ENCODE measurements around the gene SNX30.

Gene SNX30

GRCh38 chr9:112858005-112858404 is 107.4 kb downstream of the SNX30 start:
- no peak for DNase-seq (ENCODE audit: low read depth in 3 of 3)

GRCh38 chr9:112858625-112859147 is 108.1 kb downstream of the SNX30 start:
- no peak for DNase-seq (ENCODE audit: low read depth in 3 of 3)

- DNase-seq (ENCODE audit: low read depth in 3 of 3), result no peak
Measured at GRCh38 chr9:112860451-112860850, 109.9 kb downstream of the SNX30 start.

- DNase-seq (ENCODE audit: low read depth in 3 of 3), result no peak
Measured at GRCh38 chr9:112861155-112861554, 110.6 kb downstream of the SNX30 start.

- no peak for DNase-seq (ENCODE audit: low read depth in 3 of 3)
Measured at GRCh38 chr9:112861638-112862555, 111.3 kb downstream of the SNX30 start.

GRCh38 chr9:112863214-112863613 is 112.7 kb downstream of the SNX30 start:
- no peak for DNase-seq (ENCODE audit: low read depth in 3 of 3)

GRCh38 chr9:112863746-112864145 is 113.2 kb downstream of the SNX30 start:
- DNase-seq (ENCODE audit: low read depth in 3 of 3), result no peak

GRCh38 chr9:112864403-112864802 is 113.8 kb downstream of the SNX30 start:
- no peak for DNase-seq (ENCODE audit: low read depth in 3 of 3)

GRCh38 chr9:112864982-112865381 is 114.4 kb downstream of the SNX30 start:
- DNase-seq (ENCODE audit: low read depth in 3 of 3), result no peak

GRCh38 chr9:112866662-112867274 is 116.2 kb downstream of the SNX30 start:
- DNase-seq (ENCODE audit: low read depth in 3 of 3), result no peak

- peak in 1 of 3 donors; percentile 38 for DNase-seq (ENCODE audit: low read depth in 3 of 3)
Measured at GRCh38 chr9:112867275-112867991, 116.9 kb downstream of the SNX30 start.

GRCh38 chr9:112868461-112868860 is 117.9 kb downstream of the SNX30 start:
- no peak for DNase-seq (ENCODE audit: low read depth in 3 of 3)

GRCh38 chr9:112869041-112869529 is 118.5 kb downstream of the SNX30 start:
- no peak for DNase-seq (ENCODE audit: low read depth in 3 of 3)

GRCh38 chr9:112869917-112870316 is 119.4 kb downstream of the SNX30 start:
- DNase-seq (ENCODE audit: low read depth in 3 of 3), result no peak

- no peak for DNase-seq (ENCODE audit: low read depth in 3 of 3)
Measured at GRCh38 chr9:112870556-112870955, 120.0 kb downstream of the SNX30 start.

- no peak for DNase-seq (ENCODE audit: low read depth in 3 of 3)
Measured at GRCh38 chr9:112872019-112872418, 121.5 kb downstream of the SNX30 start.

- DNase-seq (ENCODE audit: low read depth in 3 of 3), result no peak
Measured at GRCh38 chr9:112873773-112874405, 123.3 kb downstream of the SNX30 start.

- no peak for DNase-seq (ENCODE audit: low read depth in 3 of 3)
Measured at GRCh38 chr9:112878752-112879151, 128.2 kb downstream of the SNX30 start.

- DNase-seq (ENCODE audit: low read depth in 3 of 3), result no peak
Measured at GRCh38 chr9:112880650-112881049, 130.1 kb downstream of the SNX30 start.

- no peak for DNase-seq (ENCODE audit: low read depth in 3 of 3)
Measured at GRCh38 chr9:112881331-112881730, 130.8 kb downstream of the SNX30 start.

GRCh38 chr9:112884101-112884500 is 133.5 kb downstream of the SNX30 start:
- no peak for DNase-seq (ENCODE audit: low read depth in 3 of 3)

GRCh38 chr9:112884721-112885120 is 134.2 kb downstream of the SNX30 start:
- no peak for DNase-seq (ENCODE audit: low read depth in 3 of 3)
